GM12891 (cell line): ENCODE measurements around the gene SHC1.
A peak's percentile ranks its signal among the peaks of the same experiment; 100 is the strongest.

Experiments
- DNase-seq: peaks from one replicate; pipeline ENCODE4 v3.0.0; 2011; ENCODE audit warnings: low spot score; ENCODE audit not compliant: insufficient read length
- FAIRE-seq: peaks from 2 replicates; lab custom pipeline; 2011; peaks lifted over from hg19 to GRCh38; lab: Jason Lieb, UNC
- PAX5 ChIP-seq: IDR thresholded peaks from 2 replicates; pipeline ENCODE4 v1.6.1; 2011; ENCODE audit warnings: low read length, moderate library complexity, mild to moderate bottlenecking; ENCODE audit not compliant: insufficient read depth, severe bottlenecking
- POLR2A ChIP-seq: IDR thresholded peaks from 2 replicates; pipeline ENCODE4 v1.6.1; 2011; ENCODE audit warnings: low read depth, low read length, control low read depth
- POLR2AphosphoS5 ChIP-seq: IDR thresholded peaks from 2 replicates; pipeline ENCODE4 v1.6.1; 2011; ENCODE audit warnings: low read depth, low read length, control low read depth
- POU2F2 ChIP-seq: IDR thresholded peaks from 2 replicates; pipeline ENCODE4 v1.6.1; 2011; ENCODE audit warnings: low read depth, mild to moderate bottlenecking, control low read depth, low read length, moderate library complexity
- SPI1 ChIP-seq: IDR thresholded peaks from 2 replicates; pipeline ENCODE4 v1.6.1; 2011; ENCODE audit warnings: low read depth, low read length, control low read depth
- TAF1 ChIP-seq: IDR thresholded peaks from 2 replicates; pipeline ENCODE4 v1.6.1; 2011; ENCODE audit warnings: low read depth, low read length, control low read depth

Gene SHC1

DNA sequence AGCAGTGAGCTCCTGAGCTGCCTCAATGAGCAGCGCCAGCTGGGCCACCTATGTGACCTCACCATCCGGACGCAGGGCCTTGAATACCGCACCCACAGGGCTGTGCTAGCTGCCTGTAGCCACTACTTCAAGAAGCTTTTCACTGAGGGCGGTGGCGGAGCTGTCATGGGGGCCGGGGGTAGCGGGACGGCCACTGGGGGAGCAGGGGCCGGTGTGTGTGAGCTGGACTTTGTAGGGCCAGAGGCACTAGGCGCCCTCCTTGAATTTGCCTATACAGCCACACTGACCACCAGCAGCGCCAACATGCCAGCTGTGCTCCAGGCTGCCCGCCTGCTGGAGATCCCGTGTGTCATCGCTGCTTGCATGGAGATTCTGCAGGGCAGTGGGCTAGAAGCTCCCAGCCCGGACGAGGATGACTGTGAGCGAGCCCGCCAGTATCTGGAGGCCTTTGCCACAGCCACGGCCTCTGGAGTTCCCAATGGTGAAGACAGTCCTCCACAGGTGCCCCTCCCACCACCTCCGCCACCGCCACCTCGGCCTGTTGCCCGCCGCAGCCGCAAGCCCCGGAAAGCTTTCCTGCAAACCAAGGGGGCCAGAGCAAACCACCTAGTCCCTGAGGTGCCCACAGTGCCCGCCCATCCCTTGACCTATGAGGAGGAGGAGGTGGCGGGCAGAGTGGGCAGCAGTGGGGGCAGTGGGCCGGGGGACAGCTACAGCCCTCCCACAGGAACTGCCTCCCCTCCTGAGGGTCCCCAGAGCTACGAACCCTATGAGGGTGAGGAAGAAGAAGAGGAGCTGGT lies 44.4 kb upstream of the SHC1 start:
- no peak for FAIRE-seq
- DNase-seq, result no peak
- no peak for TF ChIP-seq SPI1

DNA sequence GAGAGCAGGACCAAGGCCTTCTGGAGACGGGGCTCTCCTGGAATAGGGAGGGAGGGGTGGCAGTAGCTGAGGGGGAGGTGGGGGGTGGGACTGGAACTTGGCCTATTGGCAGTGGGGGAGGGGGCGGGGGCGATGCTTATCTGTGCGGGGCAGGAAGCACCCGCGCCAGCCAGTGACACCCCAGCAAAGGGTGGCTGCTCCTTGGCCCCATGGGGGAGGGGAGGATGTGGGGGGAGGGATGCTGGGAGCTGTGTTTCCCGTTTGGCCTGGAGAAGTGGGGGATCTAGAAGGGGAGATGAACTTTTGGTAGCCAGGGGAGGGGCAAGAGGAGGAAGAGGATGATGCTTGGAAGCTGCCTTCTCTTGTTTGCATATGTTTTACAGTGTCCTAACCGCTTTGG lies 43.1 kb upstream of the SHC1 start:
- peak; percentile 16 for FAIRE-seq
- no peak for DNase-seq
- TF ChIP-seq TAF1 (no peak), POLR2A (no peak), POLR2AphosphoS5 (no peak), PAX5 (no peak), POU2F2 (no peak), SPI1 (no peak)

DNA sequence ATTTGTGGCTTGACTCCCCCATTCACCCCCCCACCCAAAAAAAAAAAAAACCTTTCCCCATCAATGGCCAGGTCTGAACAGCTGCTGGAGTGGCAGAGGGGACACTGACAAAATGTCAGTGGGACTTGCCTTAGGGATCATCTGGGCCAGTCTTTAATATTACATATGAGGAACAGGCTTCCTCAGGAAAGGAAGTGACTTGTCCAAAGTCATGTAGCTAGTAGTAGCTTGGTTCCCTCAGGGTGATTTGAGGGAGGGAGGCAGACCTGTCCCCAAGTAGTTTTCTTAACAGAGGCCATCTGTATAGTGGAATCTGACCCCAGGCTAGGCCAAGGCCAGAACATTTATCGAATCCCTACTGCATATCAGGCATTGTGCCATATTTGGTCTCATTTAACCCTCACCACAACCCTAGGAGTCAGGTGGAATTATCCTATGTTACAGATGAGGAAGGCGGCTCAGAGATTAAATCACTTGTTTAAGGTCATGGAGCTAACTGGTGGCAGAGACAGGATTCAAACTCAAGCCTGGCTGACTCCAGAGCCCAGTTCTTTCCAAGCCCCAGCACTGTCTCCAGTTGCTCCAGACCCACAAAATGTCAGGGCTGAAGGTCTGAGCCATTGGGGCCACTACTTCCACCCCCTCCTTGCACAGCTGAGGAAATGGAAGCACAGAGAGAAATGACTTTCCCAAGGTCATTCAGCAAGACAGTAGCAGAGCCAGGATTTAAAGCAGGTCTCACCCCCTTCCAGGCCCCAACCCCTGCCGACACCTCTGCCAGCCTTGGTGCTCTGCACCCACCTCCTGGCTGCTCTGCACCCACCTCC lies 42.4 kb upstream of the SHC1 start:
- TF ChIP-seq TAF1 (no peak), SPI1 (no peak), PAX5 (no peak)
- DNase-seq (no peak), FAIRE-seq (no peak)

DNA sequence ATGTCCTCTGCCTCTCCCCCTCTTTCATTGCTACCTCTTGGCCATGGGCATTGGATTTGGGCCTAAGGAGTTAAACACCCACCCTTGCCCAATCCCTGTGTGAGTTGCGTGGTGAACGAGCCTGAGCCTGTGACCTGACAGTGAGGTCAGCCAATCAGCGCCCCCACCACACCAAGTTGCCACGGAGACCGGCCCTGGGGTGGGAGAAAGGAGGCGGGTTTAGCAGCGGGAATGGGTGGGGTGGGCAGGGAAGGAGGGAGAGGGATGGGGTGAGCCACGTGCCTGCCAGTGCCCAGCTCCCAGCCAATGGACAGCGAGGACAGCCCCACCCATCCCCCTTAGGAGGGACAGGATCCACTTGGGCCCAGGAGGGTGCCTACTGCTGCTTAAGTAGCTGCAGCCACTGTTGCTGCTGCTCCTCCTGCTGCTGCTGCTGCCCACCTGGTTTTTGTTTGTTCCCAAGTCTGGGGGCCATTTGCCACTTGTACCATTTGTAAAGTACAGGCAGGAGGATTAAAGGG lies 41.5 kb upstream of the SHC1 start:
- FAIRE-seq (no peak), DNase-seq (no peak)
- TF ChIP-seq TAF1, result no peak
- TF ChIP-seq POLR2AphosphoS5, result no peak
- TF ChIP-seq SPI1, result no peak
- no peak for TF ChIP-seq PAX5
- no peak for TF ChIP-seq POLR2A
- no peak for TF ChIP-seq POU2F2

DNA sequence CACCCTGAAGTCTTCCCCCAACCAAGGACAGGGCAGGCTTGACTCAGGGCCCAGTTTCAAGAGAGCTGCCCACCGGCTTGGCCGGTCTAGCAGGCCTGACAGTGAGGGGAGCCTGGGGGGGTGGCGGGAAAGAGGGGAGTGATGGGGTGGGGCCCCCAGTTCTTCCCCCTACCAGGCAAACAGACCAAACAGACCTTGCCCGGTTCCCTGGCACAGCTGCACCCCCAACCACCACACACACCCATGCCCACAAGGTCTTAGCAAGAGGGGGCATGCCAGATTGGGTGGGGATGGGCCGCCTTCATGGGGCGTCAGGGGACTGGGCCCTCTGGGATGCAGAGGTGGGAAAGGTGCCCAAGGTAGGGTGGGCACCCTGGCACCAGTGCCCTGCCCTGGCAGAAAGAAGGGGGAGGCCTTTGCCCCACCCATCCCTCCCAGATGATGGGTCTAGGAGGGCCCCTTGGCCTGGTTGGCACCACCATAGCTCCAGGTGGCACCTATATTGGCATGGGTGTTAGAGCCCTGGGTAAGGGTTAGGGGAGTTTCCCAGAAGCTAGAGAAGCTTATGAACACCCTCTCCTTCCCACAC lies 41.0 kb upstream of the SHC1 start:
- no peak for DNase-seq

DNA sequence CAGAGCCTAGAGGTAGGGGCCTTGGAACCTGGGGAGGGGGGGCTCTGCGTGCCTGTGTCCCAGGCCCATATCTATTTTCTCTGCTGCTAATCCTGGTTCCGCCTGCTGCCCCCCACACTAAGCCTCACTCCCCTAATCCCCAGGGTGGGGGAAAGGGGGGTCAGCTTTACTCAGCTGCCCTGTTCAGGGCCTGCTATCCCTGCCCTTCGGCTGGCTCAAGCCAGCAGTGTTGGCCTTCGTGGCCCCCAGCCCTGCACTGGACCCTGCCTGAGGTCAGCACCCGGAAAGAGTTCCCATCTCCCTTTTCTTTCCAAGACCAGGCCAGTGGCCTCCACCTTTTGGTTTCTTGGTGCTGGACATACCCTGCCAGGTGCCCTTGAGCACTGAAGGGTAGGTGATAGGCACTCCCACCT lies 40.5 kb upstream of the SHC1 start:
- FAIRE-seq (no peak), DNase-seq (no peak)
- TF ChIP-seq TAF1, result no peak
- TF ChIP-seq PAX5, result no peak
- TF ChIP-seq POU2F2, result no peak
- TF ChIP-seq POLR2A, result no peak

More for the DNA sequence above, 41.0 kb upstream of the SHC1 start:
- no peak for FAIRE-seq
- no peak for TF ChIP-seq TAF1
- no peak for TF ChIP-seq SPI1
- no peak for TF ChIP-seq POLR2AphosphoS5
- TF ChIP-seq PAX5, result no peak
- no peak for TF ChIP-seq POU2F2
- no peak for TF ChIP-seq POLR2A

GRCh38 chr1:155010211-155010918 lies 39.8 kb upstream of the SHC1 start:
- TF ChIP-seq TAF1 (no peak), POLR2AphosphoS5 (no peak), PAX5 (no peak), POU2F2 (no peak), POLR2A (no peak), SPI1 (no peak)

GRCh38 chr1:155009742-155010141 lies 39.2 kb upstream of the SHC1 start:
- FAIRE-seq (no peak), DNase-seq (no peak)
- no peak for TF ChIP-seq SPI1
- no peak for TF ChIP-seq POLR2A
- no peak for TF ChIP-seq POLR2AphosphoS5
- no peak for TF ChIP-seq POU2F2
- TF ChIP-seq TAF1, result no peak
- TF ChIP-seq PAX5, result no peak

More at GRCh38 chr1:155010211-155010918, 39.8 kb upstream of the SHC1 start:
- no peak for DNase-seq
- peak; percentile 60 for FAIRE-seq
